Spinal cord (tissue), 10 donors: ENCODE measurements around the gene BAHD1. TPM values are rescaled to one million over a fixed set of nuclear protein-coding genes. Genes with fewer than 3 reads are reported as not detected.

Experiments
- DNase-seq, 6 donors: peaks; one replicate each; pipeline versions ENCODE4 v3.0.0 to v3.0.0-alpha.2; 2013 to 2015; ENCODE audit warnings: low spot score in 6 of 6, low read depth in 4 of 6
- H3K27ac ChIP-seq: one replicate; pipeline ENCODE4 v1.5.1; 2013; ENCODE audit warnings: low read depth, low read length, control low read depth
- H3K27me3 ChIP-seq: one replicate; pipeline ENCODE4 v1.6.1; 2013; ENCODE audit warnings: low read length; ENCODE audit not compliant: control insufficient read depth, insufficient read depth
- H3K36me3 ChIP-seq: one replicate; pipeline ENCODE4 v1.6.1; 2013; ENCODE audit warnings: low read length; ENCODE audit not compliant: control insufficient read depth, insufficient read depth
- H3K4me1 ChIP-seq: one replicate; pipeline ENCODE4 v1.6.1; 2013; ENCODE audit warnings: low read length; ENCODE audit not compliant: control insufficient read depth, insufficient read depth
- H3K4me3 ChIP-seq: one replicate; pipeline ENCODE4 v1.5.1; 2013; ENCODE audit warnings: low read depth, low read length, control low read depth
- H3K9me3 ChIP-seq: one replicate; pipeline ENCODE4 v1.6.1; 2013; ENCODE audit warnings: low read length; ENCODE audit not compliant: control insufficient read depth, insufficient read depth
- WGBS: methylation state at CpG from one replicate; pipeline ENCODE4 v1.1.5; 2013; ENCODE audit warnings: missing lambda C conversion rate; ENCODE audit not compliant: insufficient coverage; 5-methylcytosine and 5-hydroxymethylcytosine counted together
- polyA plus RNA-seq, 2 donors: library from polyadenylated mRNA; unstranded; fragments of 120-200 nt; gene quantifications; one replicate each; pipeline ENCODE4 v1.2.1, GENCODE V29; 2013; ENCODE audit not compliant: insufficient read length in 2 of 2
- total RNA-seq, 2 donors: library from RNA; depleted of rRNA in 1 of 2; stranded (reverse); fragments of 120-200 nt in 1 of 2; fragments of >200 nt in 1 of 2; gene quantifications; one replicate each; pipeline versions ENCODE4 v1.2.3 to v1.2.4, GENCODE V29; 2013 to 2014
- donor health status: healthy.

BAHD1 gene
- total and polyA plus RNA-seq, 4 donors = 6.2 to 25.3 (median 18.7) TPM

GRCh38 chr15:40464595-40465185, 23.9 kb downstream of the BAHD1 start:
- Histone ChIP-seq H3K36me3 (peaks cover 75% of the 10 kb centered on the region), H3K27ac (no peak overlapping the region), H3K27me3 (no peaks in the 10 kb centered on the region), H3K9me3 (no peaks in the 10 kb centered on the region), H3K4me3 (no peak overlapping the region), H3K4me1 (no peaks in the 10 kb centered on the region)
- 100% methylated on average over 1 of the region's 3 CpGs for WGBS
- DNase-seq = no peak

- peaks cover 69% of the 10 kb centered on the region for H3K36me3 ChIP-seq
- no peaks in the 10 kb centered on the region for H3K27me3 ChIP-seq
- 92% methylated on average over 10 of the region's 10 CpGs for WGBS
- H3K4me3 ChIP-seq = no peak overlapping the region
- peaks cover 7% of the 10 kb centered on the region for H3K4me1 ChIP-seq
- no peak overlapping the region for H3K27ac ChIP-seq
- no peaks in the 10 kb centered on the region for H3K9me3 ChIP-seq
- DNase-seq = no peak
These were observed 25.2 kb downstream of the BAHD1 start for GRCh38 chr15:40465939-40466338.

GRCh38 chr15:40466426-40467260, 25.9 kb downstream of the BAHD1 start:
- Histone ChIP-seq H3K27ac (no peak overlapping the region), H3K4me3 (no peak overlapping the region), H3K9me3 (no peaks in the 10 kb centered on the region), H3K4me1 (peaks cover 12% of the 10 kb centered on the region), H3K36me3 (peaks cover 63% of the 10 kb centered on the region), H3K27me3 (no peaks in the 10 kb centered on the region)
- DNase-seq = no peak
- WGBS = 83% methylated on average over 6 of the region's 7 CpGs

- Histone ChIP-seq H3K4me3 (no peak overlapping the region), H3K27me3 (no peaks in the 10 kb centered on the region), H3K4me1 (peaks cover 18% of the 10 kb centered on the region), H3K36me3 (peaks cover 57% of the 10 kb centered on the region), H3K27ac (no peak overlapping the region), H3K9me3 (no peaks in the 10 kb centered on the region)
- no peak for DNase-seq
These were observed 26.5 kb downstream of the BAHD1 start for GRCh38 chr15:40467261-40467615.

GRCh38 chr15:40468898-40469331, 28.2 kb downstream of the BAHD1 start:
- no peak for DNase-seq
- Histone ChIP-seq H3K27ac (no peak overlapping the region), H3K36me3 (peaks cover 47% of the 10 kb centered on the region), H3K4me1 (peaks cover 24% of the 10 kb centered on the region), H3K27me3 (no peaks in the 10 kb centered on the region), H3K4me3 (no peak overlapping the region), H3K9me3 (no peaks in the 10 kb centered on the region)
- WGBS = 100% methylated on average over 3 of the region's 4 CpGs

- H3K27ac ChIP-seq = peak overlapping the region; percentile 88
- 86% methylated on average over 6 of the region's 7 CpGs for WGBS
- H3K4me3 ChIP-seq = peak overlapping the region; percentile 57
- peaks cover 24% of the 10 kb centered on the region for H3K4me1 ChIP-seq
- H3K27me3 ChIP-seq = no peaks in the 10 kb centered on the region
- H3K9me3 ChIP-seq = no peaks in the 10 kb centered on the region
- H3K36me3 ChIP-seq = peaks cover 37% of the 10 kb centered on the region
- peak in 2 of 6 donors; percentile 1 to 21 for DNase-seq
These were observed 29.1 kb downstream of the BAHD1 start for GRCh38 chr15:40469776-40470390.

GRCh38 chr15:40470423-40471104, 29.8 kb downstream of the BAHD1 start, which contains the start of gene CHST14:
CHST14 (plus strand) TSS chr15:40470984; CDS start chr15:40471214, 230 bp downstream.
- Histone ChIP-seq H3K4me1 (peaks cover 24% of the 10 kb centered on the region), H3K27ac (peak within 1 kb of the TSS; percentile 88), H3K4me3 (peak within 1 kb of the TSS; percentile 66), H3K9me3 (no peaks in the 10 kb centered on the region), H3K36me3 (peaks cover 30% of the 10 kb centered on the region), H3K27me3 (no peaks in the 10 kb centered on the region)
- DNase-seq = peak in 5 of 6 donors; percentile 35 to 90 (median 62)
- WGBS = under 1% methylated on average over 46 of the region's 52 CpGs

GRCh38 chr15:40471105-40471807, 30.5 kb downstream of the BAHD1 start:
- 2% methylated on average over 50 of the region's 60 CpGs for WGBS
- peak in 3 of 6 donors; percentile 6 to 68 (median 26) for DNase-seq
- H3K4me3 ChIP-seq = peak overlapping the region; percentile 66
- no peaks in the 10 kb centered on the region for H3K27me3 ChIP-seq
- H3K4me1 ChIP-seq = peaks cover 24% of the 10 kb centered on the region
- H3K9me3 ChIP-seq = no peaks in the 10 kb centered on the region
- peak overlapping the region; percentile 61 for H3K27ac ChIP-seq
- peaks cover 24% of the 10 kb centered on the region for H3K36me3 ChIP-seq

- DNase-seq = peak in 1 of 6 donors; percentile 38
- peaks cover 24% of the 10 kb centered on the region for H3K4me1 ChIP-seq
- no peak overlapping the region for H3K27ac ChIP-seq
- H3K9me3 ChIP-seq = no peaks in the 10 kb centered on the region
- no peaks in the 10 kb centered on the region for H3K27me3 ChIP-seq
- peak overlapping the region; percentile 66 for H3K4me3 ChIP-seq
- peaks cover 18% of the 10 kb centered on the region for H3K36me3 ChIP-seq
- 19% methylated on average over 16 of the region's 16 CpGs for WGBS
These were observed 31.0 kb downstream of the BAHD1 start for GRCh38 chr15:40471808-40472150.
